TTC549 (cell line): ENCODE data around the gene EIF4G2.

ENCODE experiments used
- FAIRE-seq: peaks from 2 replicates; lab custom pipeline; 2012; peaks lifted over from hg19 to GRCh38; lab: Jason Lieb, UNC

Gene EIF4G2

GRCh38 chr11:10807493-10808234 is 1.1 kb downstream of the EIF4G2 start:
- no peak for FAIRE-seq

- FAIRE-seq: no peak
Observed at GRCh38 chr11:10806206-10806605, 2.5 kb downstream of the EIF4G2 start.

- no peak for FAIRE-seq
Observed at GRCh38 chr11:10805741-10806140, 3.0 kb downstream of the EIF4G2 start.

- FAIRE-seq: no peak
Observed at GRCh38 chr11:10803676-10804075, 5.0 kb downstream of the EIF4G2 start.

GRCh38 chr11:10800292-10800691 is 8.4 kb downstream of the EIF4G2 start:
- FAIRE-seq: no peak

- FAIRE-seq: no peak
Observed at GRCh38 chr11:10798330-10798928, 10.3 kb downstream of the EIF4G2 start.

- FAIRE-seq: no peak
Observed at GRCh38 chr11:10797531-10797930, 11.2 kb downstream of the EIF4G2 start.

GRCh38 chr11:10797001-10797400 is 11.7 kb downstream of the EIF4G2 start:
- FAIRE-seq: no peak

GRCh38 chr11:10796191-10796590 is 12.5 kb downstream of the EIF4G2 start:
- no peak for FAIRE-seq

- FAIRE-seq: no peak
Observed at GRCh38 chr11:10793470-10794255, 15.1 kb downstream of the EIF4G2 start.

GRCh38 chr11:10792385-10793068 is 16.2 kb downstream of the EIF4G2 start:
- no peak for FAIRE-seq

- no peak for FAIRE-seq
Observed at GRCh38 chr11:10786451-10786850, 22.3 kb downstream of the EIF4G2 start.

GRCh38 chr11:10785146-10785474 is 23.6 kb downstream of the EIF4G2 start:
- FAIRE-seq: no peak

- FAIRE-seq: no peak
Observed at GRCh38 chr11:10784232-10785145, 24.2 kb downstream of the EIF4G2 start.

GRCh38 chr11:10780040-10780439 is 28.7 kb downstream of the EIF4G2 start:
- no peak for FAIRE-seq

- no peak for FAIRE-seq
Observed at GRCh38 chr11:10779086-10779485, 29.6 kb downstream of the EIF4G2 start.

GRCh38 chr11:10778217-10778970 is 30.3 kb downstream of the EIF4G2 start:
- no peak for FAIRE-seq

- no peak for FAIRE-seq
Observed at GRCh38 chr11:10777806-10778205, 30.9 kb downstream of the EIF4G2 start.

- no peak for FAIRE-seq
Observed at GRCh38 chr11:10777393-10777793, 31.3 kb downstream of the EIF4G2 start.

- FAIRE-seq: no peak
Observed at GRCh38 chr11:10774811-10775210, 33.9 kb downstream of the EIF4G2 start.

- FAIRE-seq: no peak
Observed at GRCh38 chr11:10771457-10771856, 37.3 kb downstream of the EIF4G2 start.
